ENCODE results near the gene ADGRL1. TPM values are rescaled to one million over a fixed set of nuclear protein-coding genes. Genes with fewer than 3 reads are reported as not detected.
A peak's percentile ranks its signal among the peaks of the same experiment; 100 is the strongest.

ADGRL1 gene
- total and polyA plus RNA-seq, 8 donors = 6.0 to 24.5 (median 13.3) TPM

- no peak for DNase-seq
- intact Hi-C loops (cut with DNase I; ENCODE audit: low total_unique reads) = no loop called here
- TF ChIP-seq, protein P1, sequence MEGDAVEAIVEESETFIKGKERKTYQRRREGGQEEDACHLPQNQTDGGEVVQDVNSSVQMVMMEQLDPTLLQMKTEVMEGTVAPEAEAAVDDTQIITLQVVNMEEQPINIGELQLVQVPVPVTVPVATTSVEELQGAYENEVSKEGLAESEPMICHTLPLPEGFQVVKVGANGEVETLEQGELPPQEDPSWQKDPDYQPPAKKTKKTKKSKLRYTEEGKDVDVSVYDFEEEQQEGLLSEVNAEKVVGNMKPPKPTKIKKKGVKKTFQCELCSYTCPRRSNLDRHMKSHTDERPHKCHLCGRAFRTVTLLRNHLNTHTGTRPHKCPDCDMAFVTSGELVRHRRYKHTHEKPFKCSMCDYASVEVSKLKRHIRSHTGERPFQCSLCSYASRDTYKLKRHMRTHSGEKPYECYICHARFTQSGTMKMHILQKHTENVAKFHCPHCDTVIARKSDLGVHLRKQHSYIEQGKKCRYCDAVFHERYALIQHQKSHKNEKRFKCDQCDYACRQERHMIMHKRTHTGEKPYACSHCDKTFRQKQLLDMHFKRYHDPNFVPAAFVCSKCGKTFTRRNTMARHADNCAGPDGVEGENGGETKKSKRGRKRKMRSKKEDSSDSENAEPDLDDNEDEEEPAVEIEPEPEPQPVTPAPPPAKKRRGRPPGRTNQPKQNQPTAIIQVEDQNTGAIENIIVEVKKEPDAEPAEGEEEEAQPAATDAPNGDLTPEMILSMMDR (IDR thresholded peaks at IDR 0.05) = no peak
- TF ChIP-seq POLR2A (IDR thresholded peaks at IDR 0.05) = no peak
- TF ChIP-seq EP300 (IDR thresholded peaks at IDR 0.05) = no peak
- no peak for TF ChIP-seq POLR2AphosphoS5 (IDR thresholded peaks at IDR 0.05)
- 52 to 83% (median 77%) methylated on average over 9 of the region's 9 CpGs for WGBS, 5 donors
- no peak overlapping the region for H3K4me3 ChIP-seq
- no peaks in the 10 kb centered on the region for H3K9me3 ChIP-seq
- H3K36me3 ChIP-seq = no peaks in the 10 kb centered on the region
- H3K27me3 ChIP-seq = no peaks in the 10 kb centered on the region
- peak overlapping the region in 2 of 5 donors; percentile 3 to 13 for H3K27ac ChIP-seq
- H3K4me1 ChIP-seq = peaks cover 20 to 46% (median 34%) of the 10 kb centered on the region in 4 donors
Measured at GRCh38 chr19:14139944-14140343, 66.0 kb downstream of the ADGRL1 start.

- no peaks in the 10 kb centered on the region for H3K27me3 ChIP-seq
- H3K36me3 ChIP-seq = no peaks in the 10 kb centered on the region
- TF ChIP-seq, protein P1 (IDR thresholded peaks at IDR 0.05) = no peak
- no peak for TF ChIP-seq EP300 (IDR thresholded peaks at IDR 0.05)
- TF ChIP-seq POLR2A (IDR thresholded peaks at IDR 0.05) = no peak
- no peak for TF ChIP-seq POLR2AphosphoS5 (IDR thresholded peaks at IDR 0.05)
- 60 to 82% (median 69%) methylated on average over 6 to 9 of the region's 9 CpGs for WGBS, 5 donors
- H3K27ac ChIP-seq = peak overlapping the region in 4 of 5 donors; percentile 67 to 98 (median 96)
- H3K4me3 ChIP-seq = no peak overlapping the region
- intact Hi-C loops (cut with DNase I; ENCODE audit: low total_unique reads) = no loop called here
- peaks cover 20 to 46% (median 34%) of the 10 kb centered on the region in 4 donors for H3K4me1 ChIP-seq
- DNase-seq = no peak
- no peaks in the 10 kb centered on the region for H3K9me3 ChIP-seq
Measured at GRCh38 chr19:14138576-14139265, 67.2 kb downstream of the ADGRL1 start.

GRCh38 chr19:14136509-14137281 lies 69.3 kb downstream of the ADGRL1 start, which contains the start of gene ASF1B:
TSS of gene ASF1B (minus strand) at chr19:14136589. CDS start at chr19:14136456, 133 bp downstream.
- WGBS, 5 donors = 0% methylated on average over 43 to 78 of the region's 78 CpGs
- Histone ChIP-seq H3K27ac (peak within 1 kb of the TSS; percentile 94 to 98 (median 95)), H3K4me1 (peaks cover 20 to 46% (median 34%) of the 10 kb centered on the region in 4 donors), H3K9me3 (no peaks in the 10 kb centered on the region), H3K4me3 (peak within 1 kb of the TSS; percentile 67 to 83 (median 71)), H3K27me3 (no peaks in the 10 kb centered on the region), H3K36me3 (no peaks in the 10 kb centered on the region)
- DNase-seq = peak; percentile 98 to 100
- TF ChIP-seq POLR2AphosphoS5 (IDR thresholded peaks at IDR 0.05) (peak; percentile 61 to 81 (median 80)), EP300 (IDR thresholded peaks at IDR 0.05) (no peak), POLR2A (IDR thresholded peaks at IDR 0.05) (peak in 1 of 4 donors; percentile 51)
- TF ChIP-seq, protein P1 (IDR thresholded peaks at IDR 0.05) = peak in 5 of 7 experiments; percentile 80 to 99 (median 90)
- intact Hi-C loops (cut with DNase I; ENCODE audit: low total_unique reads) = no loop called here

GRCh38 chr19:14135985-14136508 lies 69.9 kb downstream of the ADGRL1 start:
- no peaks in the 10 kb centered on the region for H3K27me3 ChIP-seq
- peak overlapping the region; percentile 59 to 83 (median 68) for H3K4me3 ChIP-seq
- TF ChIP-seq EP300 (IDR thresholded peaks at IDR 0.05) (no peak), POLR2A (IDR thresholded peaks at IDR 0.05) (no peak), POLR2AphosphoS5 (IDR thresholded peaks at IDR 0.05) (no peak)
- TF ChIP-seq, protein P1 (IDR thresholded peaks at IDR 0.05) = no peak
- 0 to 1% (median 0%) methylated on average over 17 to 38 of the region's 38 CpGs for WGBS, 5 donors
- H3K4me1 ChIP-seq = peaks cover 20 to 46% (median 34%) of the 10 kb centered on the region in 4 donors
- H3K27ac ChIP-seq = peak overlapping the region; percentile 60 to 97 (median 94)
- H3K9me3 ChIP-seq = no peaks in the 10 kb centered on the region
- peak in 1 of 2 donors; percentile 40 for DNase-seq
- no peaks in the 10 kb centered on the region for H3K36me3 ChIP-seq
- intact Hi-C loops (cut with DNase I; ENCODE audit: low total_unique reads) = no loop called here

Data from stomach (tissue), 9 donors.